AG04449 (cell line): ENCODE data around the gene GPS1.

ENCODE experiments used
- CTCF ChIA-PET: fragments of 350-600 bp; formaldehyde crosslinking; extraction: SDS; loops from one replicate; lab custom pipeline; 2021; ENCODE audit warnings: antibody characterized with exemption; lab: Yijun Ruan, JAX
- POLR2A ChIA-PET: fragments of 400-600, 350-600 bp; formaldehyde crosslinking; extraction: SDS; loops from one replicate; lab custom pipeline; 2020; ENCODE audit warnings: antibody characterized with exemption, inconsistent platforms; lab: Yijun Ruan, JAX
- DNase-seq: peaks from one replicate; pipeline ENCODE4 v3.0.0-alpha.2; 2010; ENCODE audit warnings: low read depth, low spot score
- H3K4me3 ChIP-seq: 2 replicates; pipeline ENCODE4 v1.5.1; 2011; ENCODE audit warnings: low read depth, mild to moderate bottlenecking, control low read depth, low read length
- TF ChIP-seq, protein P1 (sequence below): IDR thresholded peaks from one replicate; pipeline ENCODE4 v1.5.1; 2011; ENCODE audit warnings: mild to moderate bottlenecking, moderate library complexity, low read length, control low read depth, inconsistent platforms; ENCODE audit not compliant: insufficient read depth; ENCODE audit errors: missing control alignments

Gene GPS1

DNA sequence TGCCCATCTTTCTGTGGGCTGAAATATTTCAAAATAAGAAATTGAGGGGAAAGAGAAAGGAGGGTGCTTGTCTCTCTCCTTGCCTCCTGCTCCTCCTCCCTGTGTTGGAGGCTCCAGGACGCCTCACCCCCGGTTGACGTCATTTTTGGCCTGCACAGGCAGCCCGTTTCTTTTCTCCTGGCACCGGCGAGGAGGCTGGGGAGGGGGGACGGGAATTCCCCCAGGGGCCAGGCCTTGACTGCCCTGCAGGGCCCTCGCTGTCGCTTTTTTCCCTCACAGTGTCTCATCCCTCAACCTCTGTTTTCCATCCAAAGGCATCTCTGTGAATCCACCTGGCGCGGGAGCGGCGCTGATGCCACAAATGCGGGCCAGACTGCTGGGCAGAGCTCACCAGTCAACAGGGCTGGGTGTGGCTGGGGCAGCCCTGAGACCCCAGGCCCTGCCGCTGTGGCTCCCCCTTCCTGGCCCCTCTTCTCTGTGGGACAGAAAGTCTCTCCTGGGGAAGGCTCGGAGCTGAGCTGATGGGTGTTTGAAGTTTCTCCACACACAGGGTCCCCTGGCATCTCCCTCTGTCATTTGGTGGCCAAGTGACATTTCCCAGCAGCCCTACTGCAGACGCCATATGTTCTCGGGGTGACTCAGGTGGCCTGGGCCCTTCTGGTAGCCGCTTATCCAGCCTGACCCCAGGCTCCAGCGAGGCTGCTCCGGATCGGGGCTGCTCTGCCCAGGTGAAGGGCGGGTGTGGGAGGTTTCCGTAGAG, 45.0 kb upstream of the GPS1 start:
- ChIA-PET CTCF (no interaction called here), POLR2A (no interaction called here)
- no peak for DNase-seq
- TF ChIP-seq, protein P1, sequence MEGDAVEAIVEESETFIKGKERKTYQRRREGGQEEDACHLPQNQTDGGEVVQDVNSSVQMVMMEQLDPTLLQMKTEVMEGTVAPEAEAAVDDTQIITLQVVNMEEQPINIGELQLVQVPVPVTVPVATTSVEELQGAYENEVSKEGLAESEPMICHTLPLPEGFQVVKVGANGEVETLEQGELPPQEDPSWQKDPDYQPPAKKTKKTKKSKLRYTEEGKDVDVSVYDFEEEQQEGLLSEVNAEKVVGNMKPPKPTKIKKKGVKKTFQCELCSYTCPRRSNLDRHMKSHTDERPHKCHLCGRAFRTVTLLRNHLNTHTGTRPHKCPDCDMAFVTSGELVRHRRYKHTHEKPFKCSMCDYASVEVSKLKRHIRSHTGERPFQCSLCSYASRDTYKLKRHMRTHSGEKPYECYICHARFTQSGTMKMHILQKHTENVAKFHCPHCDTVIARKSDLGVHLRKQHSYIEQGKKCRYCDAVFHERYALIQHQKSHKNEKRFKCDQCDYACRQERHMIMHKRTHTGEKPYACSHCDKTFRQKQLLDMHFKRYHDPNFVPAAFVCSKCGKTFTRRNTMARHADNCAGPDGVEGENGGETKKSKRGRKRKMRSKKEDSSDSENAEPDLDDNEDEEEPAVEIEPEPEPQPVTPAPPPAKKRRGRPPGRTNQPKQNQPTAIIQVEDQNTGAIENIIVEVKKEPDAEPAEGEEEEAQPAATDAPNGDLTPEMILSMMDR: no peak
- H3K4me3 ChIP-seq: no peak overlapping the region

DNA sequence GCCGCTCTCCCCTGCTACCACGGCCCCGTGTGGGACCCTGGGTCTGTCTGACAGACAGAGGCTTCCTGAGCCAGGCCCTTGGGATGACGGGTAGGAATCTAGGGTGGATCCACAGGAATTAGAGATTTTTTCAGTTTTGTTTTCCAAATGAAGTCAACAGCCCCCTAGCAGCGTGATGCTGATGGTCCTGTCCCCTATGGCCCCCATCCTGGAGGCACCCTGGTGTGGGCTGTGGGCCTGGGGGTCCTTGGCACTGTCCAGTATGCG, 44.5 kb upstream of the GPS1 start:
- no peak overlapping the region for H3K4me3 ChIP-seq
- POLR2A ChIA-PET: no interaction called here
- TF ChIP-seq, protein P1: no peak
- no peak for DNase-seq
- CTCF ChIA-PET: no interaction called here

DNA sequence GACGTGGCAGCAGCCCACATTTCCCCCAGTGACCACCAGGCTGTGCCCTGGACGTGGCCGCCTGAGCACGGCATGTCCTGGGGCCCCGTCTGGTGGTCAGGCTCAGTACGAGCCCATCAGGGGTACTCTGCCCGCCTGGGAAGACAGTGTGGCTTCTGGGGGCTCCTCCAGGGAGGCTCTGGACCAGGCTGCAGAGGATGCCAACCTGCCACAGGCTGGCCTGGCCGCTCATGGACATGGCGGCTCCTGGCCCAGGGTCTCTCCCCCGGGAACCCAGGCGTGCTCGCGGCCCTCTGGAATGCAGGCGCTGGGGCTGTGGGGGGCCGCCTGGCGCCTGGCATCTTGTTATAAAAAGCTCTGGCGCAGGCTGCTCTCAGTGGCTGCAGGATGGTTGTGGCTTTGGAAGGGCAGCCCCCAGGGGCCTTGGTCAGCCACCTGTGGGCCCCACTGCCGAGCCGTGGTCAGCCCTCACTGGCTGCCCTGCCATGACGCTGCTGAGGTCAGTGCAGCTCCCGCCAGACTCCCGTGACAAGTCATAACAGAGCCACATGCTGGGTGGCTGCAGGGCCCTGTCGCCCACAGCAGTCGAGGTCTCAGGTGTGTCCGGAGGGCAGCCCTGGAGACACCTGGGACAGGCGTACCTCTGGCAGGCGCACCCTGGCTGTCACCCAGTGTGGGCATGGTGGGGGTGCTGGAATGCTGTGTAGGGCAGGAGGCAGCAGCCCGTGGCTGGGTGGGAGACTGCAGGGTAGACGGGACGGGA, 44.0 kb upstream of the GPS1 start:
- CTCF ChIA-PET: interaction anchor here (0.9 to 1.7 kb wide), 2 partner anchors 16 to 23 kb away, joined by 3 to 4 read pairs; partner anchors contain the start of gene LRRC45
- TF ChIP-seq, protein P1: no peak
- POLR2A ChIA-PET: no interaction called here
- DNase-seq: no peak
- no peak overlapping the region for H3K4me3 ChIP-seq

DNA sequence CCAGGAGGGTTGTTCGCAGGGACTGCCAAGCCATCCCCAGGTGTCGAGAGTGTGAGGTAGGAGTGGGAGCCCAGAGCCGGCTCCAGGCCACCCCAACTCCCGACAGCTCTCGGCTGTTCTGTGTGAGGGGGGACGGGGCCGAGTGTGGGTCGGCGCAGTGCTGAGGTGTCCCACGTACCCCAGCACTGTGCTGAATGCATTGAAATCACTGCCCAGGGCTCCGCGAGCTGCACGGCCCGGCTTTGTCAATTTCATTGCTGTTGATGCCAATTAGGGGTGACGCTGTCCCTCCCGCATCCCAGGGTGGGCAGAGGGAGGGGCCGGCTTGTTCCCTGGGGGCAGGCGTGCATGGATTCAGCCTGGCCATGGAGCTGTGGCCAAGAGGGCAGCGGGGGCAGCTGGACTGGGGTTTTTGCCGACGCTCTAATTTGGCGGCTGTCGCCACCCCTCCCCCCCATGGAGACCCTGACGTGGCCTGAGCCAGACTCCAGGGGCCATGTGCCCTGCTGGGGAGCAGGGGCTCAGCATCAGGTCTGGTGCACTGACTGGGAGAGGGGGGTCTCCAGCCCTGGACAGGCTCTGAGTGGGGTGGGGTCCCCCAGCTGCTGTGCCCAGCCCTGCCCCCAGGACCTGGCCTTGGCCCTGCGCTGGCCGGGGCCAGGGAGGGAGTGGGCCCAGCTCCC, 43.3 kb upstream of the GPS1 start:
- TF ChIP-seq, protein P1: no peak
- ChIA-PET POLR2A (interaction anchor here (1.5 kb wide), 1 partner anchor 14 kb away, joined by 4 read pairs; no protein-coding TSS in a partner anchor), CTCF (interaction anchor here (0.8 to 5.3 kb wide), 5 partner anchors 12 to 49 kb away, joined by 3 to 46 read pairs (median 3); partner anchors contain the start of genes CENPX and LRRC45)
- no peak for DNase-seq
- H3K4me3 ChIP-seq: no peak overlapping the region

DNA sequence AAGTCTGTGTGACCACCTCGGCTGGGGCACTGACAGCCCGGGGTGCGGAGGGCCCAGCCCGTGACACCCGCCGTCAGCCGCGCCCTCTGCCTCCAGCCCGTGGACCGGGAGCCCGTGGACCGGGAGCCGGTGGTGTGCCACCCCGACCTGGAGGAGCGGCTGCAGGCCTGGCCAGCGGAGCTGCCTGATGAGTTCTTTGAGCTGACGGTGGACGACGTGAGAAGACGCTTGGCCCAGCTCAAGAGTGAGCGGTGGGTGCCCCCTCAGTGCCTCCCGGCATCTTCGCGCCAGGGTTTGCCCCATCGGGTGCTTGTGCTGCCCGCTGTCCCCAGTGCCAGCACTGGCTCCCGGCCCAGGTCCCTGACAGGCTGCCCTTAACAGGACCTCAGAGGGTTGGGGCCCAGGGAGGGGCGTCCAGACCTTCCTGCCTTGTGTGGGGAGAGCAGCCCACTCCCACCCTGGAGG, 42.7 kb upstream of the GPS1 start:
- CTCF ChIA-PET: interaction anchor here (0.8 to 5.3 kb wide), 5 partner anchors 12 to 50 kb away, joined by 3 to 46 read pairs (median 4); partner anchors contain the start of genes CENPX and LRRC45
- no peak overlapping the region for H3K4me3 ChIP-seq
- TF ChIP-seq, protein P1: no peak
- no peak for DNase-seq
- POLR2A ChIA-PET: interaction anchor here (1.5 kb wide), 1 partner anchor 13 kb away, joined by 4 read pairs; no protein-coding TSS in a partner anchor
